K562 (cell line): ENCODE results near the gene KIF5C. TPM values are rescaled to one million over a fixed set of nuclear protein-coding genes. Genes with fewer than 3 reads are reported as not detected.
A peak's percentile ranks its signal among the peaks of the same experiment; 100 is the strongest.

Experiments
- ATAC-seq: fragments of 200-7000 bp; cut with Tn5 transposase; 3 replicates; pipeline ENCODE4 v1.9.1; 2020; ENCODE audit warnings: moderate library complexity
- BruUV-seq: library from RNA; stranded (reverse); fragments of 400-500 nt; replicated peaks from 2 replicates; lab custom pipeline; 2021; lab: Mats Ljungman, UMichigan
- CTCF ChIA-PET: fragments of 300-600 bp; formaldehyde crosslinking; extraction: SDS; loops from one replicate; lab custom pipeline; 2021; ENCODE audit warnings: low intra/inter-chr PET ratio; lab: Yijun Ruan, JAX
- POLR2A ChIA-PET: fragments of 300-600, 350-650 bp; sonication (Branson Sonifier 250); formaldehyde crosslinking; extraction: SDS; loops from one replicate; lab custom pipeline; 2021; ENCODE audit warnings: antibody characterized with exemption, inconsistent platforms; lab: Yijun Ruan, JAX
- DNase-seq, 4 experiments: peaks; one replicate each; pipeline versions ENCODE4 v3.0.0 to v3.0.0-alpha.2; 2011 to 2018; ENCODE audit warnings: low spot score in 3 of 4, mixed read lengths in 3 of 4; ENCODE audit errors: extremely low read depth in 1 of 4
- FAIRE-seq: peaks from 2 replicates; lab custom pipeline; 2011; peaks lifted over from hg19 to GRCh38; lab: Jason Lieb, UNC
- H2AFZ ChIP-seq: 2 replicates; pipeline ENCODE4 v1.6.0; 2011; ENCODE audit warnings: low read depth, low read length, control low read depth, inconsistent platforms
- H3K27ac ChIP-seq: fragments of 200-600 bp; 3 replicates; pipeline ENCODE4 v1.8.0; 2011; ENCODE audit warnings: low read depth, mild to moderate bottlenecking, control low read depth, inconsistent platforms, low read length, moderate library complexity, mixed read lengths; ENCODE audit errors: extremely low read depth
- H3K27me3 ChIP-seq, 2 experiments: fragments of 300-600 bp in 1 of 2; 2 replicates in 1 of 2; 3 replicates in 1 of 2; pipeline versions ENCODE4 v1.6.0 to v1.8.0; 2011; ENCODE audit warnings: inconsistent platforms in 2 of 2, low read length in 2 of 2, mild to moderate bottlenecking in 1 of 2, mixed read lengths in 1 of 2, moderate library complexity in 1 of 2; ENCODE audit not compliant: control insufficient read depth in 2 of 2, insufficient read depth in 2 of 2
- H3K36me3 ChIP-seq: fragments of 300-600 bp; 3 replicates; pipeline ENCODE4 v1.8.0; 2011; ENCODE audit warnings: mild to moderate bottlenecking, low read length, inconsistent platforms; ENCODE audit not compliant: control insufficient read depth, insufficient read depth
- H3K4me1 ChIP-seq, 2 experiments: fragments of 200-600 bp in 1 of 2; replicated peaks in 1 of 2; 2 replicates in 1 of 2; 3 replicates in 1 of 2; pipeline versions ENCODE4 v1.5.1 to v1.8.0; 2011; ENCODE audit warnings: inconsistent platforms in 2 of 2, low read length in 2 of 2, mild to moderate bottlenecking in 1 of 2, mixed read lengths in 1 of 2, moderate library complexity in 1 of 2; ENCODE audit not compliant: control insufficient read depth in 2 of 2, insufficient read depth in 2 of 2
- H3K4me2 ChIP-seq: 2 replicates; pipeline ENCODE4 v1.6.1; 2011; ENCODE audit warnings: low read length, control low read depth, inconsistent platforms, mixed read lengths; ENCODE audit not compliant: insufficient read depth
- H3K4me3 ChIP-seq: fragments of 200-600 bp; sonication (generic), shearing (Covaris generic); 2 replicates; pipeline ENCODE4 v1.5.1; 2016; ENCODE audit warnings: control low read depth, inconsistent platforms
- H3K79me2 ChIP-seq: fragments of 200-600 bp; 3 replicates; pipeline ENCODE4 v1.8.0; 2011; ENCODE audit warnings: low read length, inconsistent platforms; ENCODE audit not compliant: control insufficient read depth, insufficient read depth
- H3K9ac ChIP-seq, 2 experiments: 2 replicates each; pipeline versions ENCODE4 v1.6.0 to v1.6.1; 2011; ENCODE audit warnings: low read depth in 2 of 2, low read length in 2 of 2, control low read depth in 1 of 2, inconsistent platforms in 1 of 2, mild to moderate bottlenecking in 1 of 2, mixed read lengths in 1 of 2; ENCODE audit not compliant: insufficient read depth in 1 of 2
- H3K9me1 ChIP-seq: one replicate; pipeline ENCODE4 v1.6.0; 2011; ENCODE audit warnings: inconsistent platforms, mild to moderate bottlenecking, low read length, moderate library complexity; ENCODE audit not compliant: control insufficient read depth, insufficient read depth
- H3K9me3 ChIP-seq: replicated peaks from 2 replicates; pipeline ENCODE4 v1.5.1; 2011; ENCODE audit warnings: low read depth, low read length, inconsistent platforms; ENCODE audit not compliant: control insufficient read depth, insufficient read depth
- H4K20me1 ChIP-seq: replicated peaks from 2 replicates; pipeline ENCODE4 v1.6.1; 2011; ENCODE audit warnings: low read length, inconsistent platforms, mixed read lengths; ENCODE audit not compliant: control insufficient read depth, insufficient read depth
- CBFA2T2 ChIP-seq: fragments of 450-650 bp; conservative IDR thresholded peaks from 2 replicates; pipeline ENCODE4 v1.6.1; 2017; ENCODE audit warnings: mild to moderate bottlenecking
- DLX4 ChIP-seq: fragments of 250-450 bp; sonication (Bioruptor Pico); IDR thresholded peaks from 2 replicates; pipeline ENCODE4 v1.6.1; 2021; ENCODE audit warnings: mild to moderate bottlenecking
- HSF4 ChIP-seq: fragments of 250-450 bp; sonication (Bioruptor Pico); IDR thresholded peaks from 2 replicates; pipeline ENCODE4 v2.1.2; 2022; ENCODE audit warnings: mild to moderate bottlenecking, moderate library complexity, borderline replicate concordance
- MEIS2 ChIP-seq: fragments of 450-650 bp; IDR thresholded peaks from 2 replicates; pipeline ENCODE4 v1.6.1; 2014; ENCODE audit warnings: mild to moderate bottlenecking; ENCODE audit not compliant: partially characterized antibody
- PKNOX1 ChIP-seq: fragments of 450-650 bp; IDR thresholded peaks from 2 replicates; pipeline ENCODE4 v1.6.1; 2016
- SNAPC5 ChIP-seq: fragments of 250-450 bp; sonication (Bioruptor Pico); IDR thresholded peaks from 2 replicates; pipeline ENCODE4 v1.8.0; 2021; ENCODE audit warnings: moderate library complexity, mild to moderate bottlenecking, inconsistent platforms
- SP2 ChIP-seq: IDR thresholded peaks from 2 replicates; pipeline ENCODE4 v1.6.1; 2011; ENCODE audit warnings: mild to moderate bottlenecking, low read depth, low read length, moderate library complexity; ENCODE audit not compliant: poor library complexity, severe bottlenecking; ENCODE audit errors: extremely low read depth
- TAF1 ChIP-seq: IDR thresholded peaks from 2 replicates; pipeline ENCODE4 v1.6.1; 2011; ENCODE audit warnings: mild to moderate bottlenecking, low read length, moderate library complexity; ENCODE audit not compliant: insufficient read depth, control insufficient read depth, severe bottlenecking; ENCODE audit errors: extremely low read depth
- ZC3H11A ChIP-seq: IDR thresholded peaks from 2 replicates; pipeline ENCODE4 v1.6.1; 2012; ENCODE audit warnings: low read depth, low read length, improper control_type of control experiment
- ZNF740 ChIP-seq, 3 experiments: fragments of 200-800 bp in 1 of 3; sonication (Bioruptor generic) in 1 of 3; sonication (generic) in 1 of 3; formaldehyde crosslinking in 1 of 3; IDR thresholded peaks; 2 replicates each; pipeline versions ENCODE4 v1.6.1 to v1.8.0; 2016 to 2022; ENCODE audit warnings: mild to moderate bottlenecking in 2 of 3, missing compliant biosample characterization in 2 of 3, missing genetic modification characterization in 2 of 3, missing genetic modification reagents in 1 of 3
- ZNF77 ChIP-seq: fragments of 250-450 bp; sonication (Bioruptor Pico); IDR thresholded peaks from 2 replicates; pipeline ENCODE4 v1.5.0; 2020
- ZNF785 ChIP-seq: fragments of 250-450 bp; sonication (Bioruptor Pico); IDR thresholded peaks from 2 replicates; pipeline ENCODE4 v1.4.0; 2020; ENCODE audit warnings: mild to moderate bottlenecking
- WGBS: fragments of 100-300 bp; shearing (Covaris generic); methylation state at CpG from one replicate; pipeline ENCODE4 v1.1.6; 2016; ENCODE audit warnings: low coverage, mixed read lengths; ENCODE audit not compliant: insufficient coverage; ENCODE audit errors: missing lambda C conversion rate; 5-methylcytosine and 5-hydroxymethylcytosine counted together
- in situ Hi-C: fragments of 300-500 bp; cut with MboI; formaldehyde crosslinking; loops from 4 replicates; pipeline ENCODE4 v1.15.0; 2018; ENCODE audit warnings: inconsistent platforms, mixed read lengths
- intact Hi-C: fragments of 100-400 bp; cut with micrococcal nuclease; formaldehyde crosslinking; loops from 2 replicates; pipeline ENCODE4 v1.14.2; 2022
- polyA plus RNA-seq, 8 experiments: library from polyadenylated mRNA; depleted of rRNA in 4 of 8; stranded (reverse) in 5 of 8; unstranded in 3 of 8; fragments of >200 nt; fragmentation: Nextera tagmentation in 2 of 8; fragmentation: Illumina TruSeq in 1 of 8; extraction: Ambion mirVana in 2 of 8; extraction: Trizol in 1 of 8; gene quantifications; 2 replicates each; pipeline versions ENCODE4 v1.2.1 to v1.2.3, GENCODE V29; 2011 to 2014; ENCODE audit warnings: inconsistent platforms in 1 of 8, missing spikeins in 1 of 8
- total RNA-seq, 7 experiments: library from RNA; depleted of rRNA in 6 of 7; stranded (reverse); fragments of >200 nt in 6 of 7; fragmentation: Illumina TruSeq in 2 of 7; extraction: Trizol in 2 of 7; gene quantifications; 2 replicates each; pipeline versions ENCODE4 v1.2.1 to v1.2.3, GENCODE V29; 2011 to 2021; ENCODE audit warnings: low replicate concordance in 1 of 7

Gene KIF5C
- total and polyA plus RNA-seq, 9 of the 15 experiments (the other 6 are each of a cell fraction or from before 2014, with no cell fraction given): 0.01 to 0.09 (median 0.01) TPM; not detected in 6

- H3K27ac ChIP-seq: no peak overlapping the region
- in situ Hi-C loops: no loop called here
- H3K9me1 ChIP-seq: no peaks in the 10 kb centered on the region
- intact Hi-C loops: no loop called here
- peaks cover 0 to 9% of the 10 kb centered on the region in 2 experiments; a peak in 1 of 5 replicates for H3K4me1 ChIP-seq
- H3K79me2 ChIP-seq: no peaks in the 10 kb centered on the region
- POLR2A ChIA-PET: interaction anchor here (0.7 to 1.1 kb wide), 4 partner anchors 12 to 710 kb away, joined by 3 read pairs; no protein-coding TSS in a partner anchor
- no peak overlapping the region for H3K4me2 ChIP-seq
- TF ChIP-seq MEIS2 (peak; percentile 21), CBFA2T2 (no peak), SNAPC5 (CRISPR knock-in tag) (no peak), ZC3H11A (no peak), PKNOX1 (peak; percentile 61), ZNF740 (CRISPR knock-in tag; IDR thresholded peaks at IDR 0.05) (no peak), ZNF740 (tag; IDR thresholded peaks at IDR 0.05) (no peak), HSF4 (CRISPR knock-in tag) (no peak), ZNF785 (CRISPR knock-in tag) (no peak), ZNF77 (CRISPR knock-in tag) (no peak), DLX4 (CRISPR knock-in tag) (no peak), TAF1 (no peak), SP2 (no peak)
- TF ChIP-seq, all 486 proteins: peak for 2
- DNase-seq (peak in 1 of 4 experiments; percentile 10), ATAC-seq (no peak), FAIRE-seq (no peak)
- H3K9ac ChIP-seq: no peak overlapping the region
- no peaks in the 10 kb centered on the region for H3K9me3 ChIP-seq
- 14% methylated on average over 34 of the region's 34 CpGs for WGBS
- no peak overlapping the region for H2AFZ ChIP-seq
- no peaks in the 10 kb centered on the region for H3K36me3 ChIP-seq
- CTCF ChIA-PET: no interaction called here
- no peak overlapping the region for H3K4me3 ChIP-seq
- H4K20me1 ChIP-seq: no peaks in the 10 kb centered on the region
- no TSS peak for BruUV-seq
- peaks cover 4 to 12% of the 10 kb centered on the region in 2 experiments; a peak in 3 of 5 replicates for H3K27me3 ChIP-seq
These were observed 1.8 kb downstream of the KIF5C start for GRCh38 chr2:148876595-148877402.
